Brain pericyte (primary cell): ENCODE results near the gene SYMPK.
"Not testable (repeated sequence)": the region's sequence is repeated elsewhere in the genome, so short reads cannot be mapped to it uniquely, and the experiment has no call there.

Source experiments
- DNase-seq: peaks from one replicate; pipeline ENCODE4 v3.0.0-alpha.2; 2012; ENCODE audit warnings: low read depth, low spot score

The SYMPK gene

DNA sequence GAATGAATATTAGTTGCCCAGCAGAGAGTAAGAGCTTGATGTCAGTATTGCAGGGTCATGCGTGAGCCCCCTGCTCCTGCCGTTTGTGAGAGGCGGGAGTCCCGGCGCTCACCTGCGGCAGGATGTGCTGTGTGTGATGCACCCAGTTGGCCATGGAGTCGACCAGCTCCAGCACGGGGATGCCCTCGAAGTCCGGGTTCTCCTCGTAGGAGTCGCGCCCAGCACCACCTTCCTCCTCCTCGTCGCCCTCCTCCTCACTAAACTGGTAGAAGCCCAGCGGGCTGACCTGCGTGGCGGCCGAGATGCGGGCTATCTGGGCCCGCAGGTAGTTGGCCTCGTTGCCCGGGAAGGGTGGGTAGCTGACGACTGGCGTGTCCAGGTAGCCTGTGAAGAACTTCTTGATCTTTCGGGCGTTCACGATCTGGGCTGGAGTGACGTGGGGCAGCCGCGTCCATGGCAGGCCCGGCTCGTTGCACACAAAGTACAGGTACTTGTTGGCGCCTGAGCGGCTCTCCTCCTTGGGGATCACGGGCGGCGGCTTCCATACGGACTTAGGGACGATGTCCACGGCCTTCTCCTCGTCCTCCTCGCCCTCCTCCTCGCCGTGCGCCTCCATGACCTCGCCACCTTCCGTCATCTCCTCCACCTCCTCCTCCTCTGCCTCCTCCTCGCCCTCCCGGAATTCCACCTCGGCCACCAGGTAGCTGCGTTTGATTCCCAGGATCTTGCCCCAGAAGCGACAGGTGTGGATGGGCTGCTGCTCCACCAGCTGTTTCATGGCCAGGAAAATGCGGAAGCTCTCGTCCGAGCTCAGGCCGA is 58.6 kb downstream of the SYMPK start:
- no peak for DNase-seq

DNA sequence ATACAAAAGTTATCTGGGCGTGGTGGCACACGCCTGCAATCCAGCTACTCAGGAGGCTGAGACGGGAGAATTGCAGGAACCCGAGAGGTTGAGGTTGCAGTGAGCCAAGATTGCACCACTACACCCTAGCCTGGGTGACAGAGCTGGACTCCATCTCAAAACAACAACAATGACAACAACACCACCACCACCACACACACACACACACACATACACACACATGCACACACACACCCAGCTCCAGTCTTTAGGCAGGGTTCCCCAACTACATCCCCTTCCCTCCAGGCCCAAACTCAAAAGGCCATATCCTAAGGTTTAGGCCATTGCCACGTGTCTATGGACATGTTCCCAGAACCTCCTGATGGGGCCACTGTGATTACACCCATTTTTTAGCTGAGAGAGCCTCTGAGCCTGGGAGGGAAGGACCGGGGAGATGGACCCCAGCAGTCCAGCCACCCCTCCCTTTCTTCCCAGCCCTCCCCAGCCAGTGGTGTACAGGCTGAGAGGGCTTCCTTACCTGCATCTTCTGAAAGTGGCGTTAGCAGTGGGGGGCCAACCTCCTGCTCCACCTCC is 61.3 kb downstream of the SYMPK start:
- no peak for DNase-seq

DNA sequence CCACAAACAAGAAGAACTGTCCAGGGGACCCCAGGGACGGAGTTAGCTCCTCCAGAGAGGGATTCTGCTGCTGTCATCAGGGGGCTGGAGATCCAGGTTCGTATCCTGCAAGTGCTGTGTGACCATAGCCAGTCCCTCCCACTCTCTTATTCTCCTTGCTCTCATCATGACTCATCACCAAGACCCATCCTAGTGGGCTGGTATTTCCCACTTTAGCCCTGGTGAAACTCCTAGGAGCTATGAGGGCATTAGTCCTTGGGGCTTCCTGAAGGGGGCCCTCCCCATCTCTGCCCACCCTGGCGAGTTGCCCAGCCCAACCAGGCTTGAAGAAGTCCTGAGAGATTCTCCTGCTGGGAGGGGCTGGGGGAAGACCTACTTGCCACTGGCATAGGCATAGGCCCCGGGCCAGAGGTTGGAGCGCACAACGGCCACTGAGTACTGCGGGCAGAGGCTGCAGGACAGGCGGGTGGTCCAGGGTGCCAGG is 62.8 kb downstream of the SYMPK start:
- DNase-seq = no peak

- not testable (repeated sequence) for DNase-seq
These were observed 63.4 kb downstream of the SYMPK start for GRCh38 chr19:45799541-45799940.

- no peak for DNase-seq
These were observed 63.9 kb downstream of the SYMPK start for GRCh38 chr19:45798995-45799517.

DNA sequence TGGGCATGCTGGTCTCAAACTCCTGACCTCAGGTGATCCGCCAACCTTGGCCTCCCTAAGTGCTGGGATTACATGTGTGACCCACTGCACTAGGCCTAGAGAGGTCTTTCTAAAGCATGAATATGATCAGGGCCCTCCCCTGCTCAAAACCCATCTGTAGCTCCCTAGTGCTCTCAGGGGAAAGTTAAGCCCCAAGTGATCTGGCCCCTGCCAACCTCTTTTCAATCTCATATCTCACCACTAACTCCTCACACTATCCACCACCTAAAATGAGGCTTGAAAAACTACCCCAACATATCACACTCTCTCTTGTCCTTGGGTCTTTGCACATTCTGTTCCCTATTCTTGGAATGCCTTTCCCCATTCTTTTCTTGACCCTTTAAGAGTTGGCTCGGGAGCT is 68.3 kb downstream of the SYMPK start:
- no peak for DNase-seq

DNA sequence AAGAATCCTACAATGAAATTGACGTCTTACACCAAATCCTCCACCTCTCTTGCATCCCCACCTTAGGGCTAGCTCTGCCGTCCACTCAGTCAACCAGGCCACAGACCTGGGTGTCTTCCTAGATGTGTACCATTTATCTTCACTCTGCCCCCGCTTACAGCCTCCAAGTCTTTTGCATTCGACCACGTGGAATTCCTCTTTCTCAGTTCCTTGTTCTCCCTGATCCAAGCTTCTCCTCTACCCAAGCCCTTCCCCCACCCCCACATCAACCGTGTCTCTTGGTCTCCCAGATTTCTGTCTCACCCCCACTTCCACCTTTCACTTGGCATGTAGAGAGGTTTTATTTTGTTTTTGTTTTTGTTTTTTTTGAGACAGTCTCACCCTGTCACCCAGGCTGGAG is 69.1 kb downstream of the SYMPK start:
- DNase-seq = no peak

GRCh38 chr19:45793178-45793564 is 69.8 kb downstream of the SYMPK start:
- no peak for DNase-seq

GRCh38 chr19:45792470-45793177 is 70.3 kb downstream of the SYMPK start, which contains the start of gene DMWD:
DMWD (minus strand) TSS chr19:45792845; CDS start chr19:45792756, 89 bp downstream.
- DNase-seq = peak; percentile 94

DNA sequence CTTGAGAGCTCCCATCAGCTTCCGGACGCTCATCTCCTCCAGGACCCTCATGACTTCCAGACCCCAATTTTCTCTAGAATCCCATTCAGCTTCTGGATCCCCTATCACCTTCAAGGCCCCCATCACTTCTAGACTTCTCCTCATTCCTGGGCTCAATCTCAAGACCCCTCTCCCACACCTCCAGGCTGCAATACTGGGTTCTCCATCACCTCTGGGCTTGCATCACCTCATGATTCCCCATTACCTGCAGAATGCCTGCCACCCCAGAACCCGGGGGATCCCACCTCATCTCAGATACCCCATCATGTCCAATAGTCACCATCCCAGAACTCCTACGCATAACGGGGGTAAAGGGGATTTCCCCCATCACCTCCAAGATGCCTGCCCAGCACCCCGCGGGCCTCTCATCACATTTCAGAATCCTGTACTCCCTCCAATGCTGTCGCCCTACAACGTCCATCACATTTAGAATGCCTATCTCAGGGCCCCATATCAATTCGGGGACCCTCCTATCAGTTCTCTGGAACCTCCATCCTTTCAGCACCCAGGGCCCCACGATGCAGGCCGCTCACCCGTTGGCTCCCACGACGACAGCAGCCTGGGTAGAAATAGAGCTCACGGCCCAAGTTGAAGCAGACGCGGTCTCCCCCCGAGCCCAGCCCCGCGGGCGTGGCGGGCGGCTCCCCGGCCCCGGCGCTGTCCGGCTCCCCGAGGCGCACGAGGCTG is 71.0 kb downstream of the SYMPK start:
- no peak for DNase-seq

GRCh38 chr19:45790942-45791341 is 72.0 kb downstream of the SYMPK start:
- DNase-seq = no peak

GRCh38 chr19:45789035-45789786 is 73.7 kb downstream of the SYMPK start:
- DNase-seq = no peak

DNA sequence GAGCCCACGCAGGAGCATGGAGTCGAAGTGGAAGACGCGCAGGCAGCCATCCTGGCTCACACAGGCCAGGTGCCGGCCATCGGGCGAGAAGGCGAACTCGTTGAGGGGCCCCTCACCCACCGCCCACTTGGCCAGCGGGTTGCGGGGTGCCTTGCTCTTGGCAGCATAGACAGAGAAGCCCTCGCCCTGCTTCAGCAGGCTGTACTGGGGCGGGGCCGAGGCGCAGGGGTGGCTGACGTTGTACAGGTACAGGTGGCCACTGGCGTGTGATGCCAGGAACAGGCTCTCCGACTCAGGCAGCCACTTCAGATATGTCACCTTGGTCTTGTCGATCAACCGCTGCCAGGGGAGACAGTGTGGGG is 76.4 kb downstream of the SYMPK start:
- no peak for DNase-seq

- DNase-seq = no peak
These were observed 77.0 kb downstream of the SYMPK start for GRCh38 chr19:45785781-45786532.

DNA sequence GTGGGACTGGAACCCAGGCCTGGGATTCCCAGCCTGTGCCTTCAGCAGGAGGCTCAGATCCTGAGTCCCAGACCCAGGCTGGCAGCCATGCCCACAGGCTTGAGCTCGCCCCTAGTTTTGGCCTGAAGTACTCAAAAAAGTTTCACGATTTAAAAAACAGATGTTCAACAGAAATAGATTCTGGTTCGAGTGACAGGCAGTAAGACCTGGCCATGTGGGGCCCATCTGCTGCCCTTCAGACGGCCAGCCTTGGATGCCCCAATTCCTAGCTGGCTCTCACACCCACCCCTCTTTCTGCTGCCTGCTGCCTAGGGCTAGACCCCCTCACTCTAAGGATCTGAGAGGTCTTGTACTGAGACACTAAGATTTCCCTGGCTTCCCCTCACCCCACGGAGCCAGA is 77.8 kb downstream of the SYMPK start:
- DNase-seq = no peak

- no peak for DNase-seq
These were observed 78.9 kb downstream of the SYMPK start for GRCh38 chr19:45784096-45784495.

- DNase-seq = no peak
These were observed 79.8 kb downstream of the SYMPK start for GRCh38 chr19:45782820-45783785.

DNA sequence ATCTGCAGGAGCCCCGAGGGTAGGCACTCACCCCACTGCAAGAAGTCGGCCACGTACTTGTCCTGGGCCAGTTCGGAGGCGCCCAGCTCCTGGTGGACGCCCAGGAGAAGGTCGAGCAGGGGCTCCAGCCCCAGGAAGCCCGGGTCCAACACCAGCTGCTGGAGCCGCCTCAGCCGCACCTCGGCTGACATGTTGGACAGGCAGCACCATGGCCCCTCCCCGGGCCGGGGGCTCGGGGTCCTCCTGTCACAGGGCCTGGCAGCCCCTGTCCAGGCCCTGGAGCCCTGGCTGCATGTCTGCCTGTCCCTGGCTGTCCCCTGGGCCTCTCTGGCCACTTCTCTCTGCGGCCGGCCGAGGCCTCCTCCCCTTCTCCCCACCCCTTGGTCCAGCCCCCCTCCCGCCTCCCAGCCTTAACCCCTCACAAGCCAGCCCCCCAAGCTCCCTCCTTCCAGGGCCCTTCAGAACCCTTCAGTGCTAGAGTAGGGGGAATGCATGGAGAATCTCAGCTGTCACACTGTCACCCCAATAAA is 80.7 kb downstream of the SYMPK start, which contains the start of gene DMPK:
Gene DMPK, minus strand, starts transcription at position 329 of the 530 bp plus-strand sequence. Its CDS starts 138 bp downstream, at position 191.
- no peak for DNase-seq
